K562 (cell line): ENCODE data around the gene CDK14.

ENCODE experiments used
- ELF4 ChIP-seq: fragments of 450-650 bp; formaldehyde crosslinking; IDR thresholded peaks from 2 replicates; pipeline ENCODE4 v1.4.0; 2022; ENCODE audit warnings: missing genetic modification characterization
- GABPA ChIP-seq: fragments of 200-800 bp; sonication (Bioruptor generic); conservative IDR thresholded peaks from 2 replicates; pipeline ENCODE4 v1.6.1; 2016; ENCODE audit warnings: low read depth, missing genetic modification characterization, missing compliant biosample characterization
- L3MBTL2 ChIP-seq: fragments of 450-650 bp; IDR thresholded peaks from 2 replicates; pipeline ENCODE4 v1.6.1; 2016; ENCODE audit warnings: mild to moderate bottlenecking, moderate library complexity
- NRF1 ChIP-seq, 2 experiments: fragments of 450-650 bp; IDR thresholded peaks in 1 of 2; conservative IDR thresholded peaks in 1 of 2; 2 replicates each; pipeline ENCODE4 v1.6.1; 2014; ENCODE audit warnings: mild to moderate bottlenecking in 2 of 2
- POLR2A ChIP-seq: fragments of 450-650 bp; conservative IDR thresholded peaks from 2 replicates; pipeline ENCODE4 v1.6.1; 2016
- SAFB2 ChIP-seq: fragments of 200-400 bp; formaldehyde crosslinking; IDR thresholded peaks from 2 replicates; pipeline ENCODE4 v1.6.1; 2018; ENCODE audit warnings: borderline replicate concordance, low read length, low read depth, moderate library complexity; ENCODE audit not compliant: severe bottlenecking
- SIN3A ChIP-seq, 2 experiments: fragments of 150-350 bp in 1 of 2; IDR thresholded peaks; 2 replicates each; pipeline ENCODE4 v1.6.1; 2011 to 2016; ENCODE audit warnings: borderline replicate concordance in 2 of 2, low read depth in 2 of 2, low read length in 2 of 2, mild to moderate bottlenecking in 2 of 2, moderate library complexity in 2 of 2; ENCODE audit not compliant: control insufficient read depth in 1 of 2
- SP1 ChIP-seq: sonication (generic); formaldehyde crosslinking; IDR thresholded peaks from 2 replicates; pipeline ENCODE4 v1.8.1; 2022; ENCODE audit warnings: mild to moderate bottlenecking, missing genetic modification reagents
- SPI1 ChIP-seq: IDR thresholded peaks from 2 replicates; pipeline ENCODE4 v1.6.1; 2011; ENCODE audit warnings: low read depth, low read length, control low read depth, borderline replicate concordance
- ZKSCAN1 ChIP-seq: fragments of 150-350 bp; IDR thresholded peaks from 2 replicates; pipeline ENCODE4 v1.6.1; 2016; ENCODE audit warnings: low read depth, low read length
- ZNF232 ChIP-seq: sonication (generic); formaldehyde crosslinking; IDR thresholded peaks from 2 replicates; pipeline ENCODE4 v1.8.0; 2022; ENCODE audit warnings: mild to moderate bottlenecking, missing genetic modification reagents
- TF ChIP-seq, protein P1 (sequence below), 3 experiments: IDR thresholded peaks in 2 of 3; conservative IDR thresholded peaks in 1 of 3; 2 replicates each; pipeline ENCODE4 v1.5.1; 2011 to 2012; ENCODE audit warnings: low read length in 3 of 3, mild to moderate bottlenecking in 3 of 3, control low read depth in 2 of 3, improper control_type of control experiment in 1 of 3, inconsistent platforms in 1 of 3, low read depth in 1 of 3, mixed read lengths in 1 of 3, moderate library complexity in 1 of 3; ENCODE audit not compliant: insufficient read depth in 2 of 3
- TF ChIP-seq, protein P2 (sequence below): fragments of 450-650 bp; formaldehyde crosslinking; conservative IDR thresholded peaks from 2 replicates; pipeline ENCODE4 v1.4.0; 2022; ENCODE audit warnings: mild to moderate bottlenecking, missing genetic modification characterization

- no peak for TF ChIP-seq SPI1
- TF ChIP-seq ZKSCAN1 = no peak
- TF ChIP-seq, protein P1, sequence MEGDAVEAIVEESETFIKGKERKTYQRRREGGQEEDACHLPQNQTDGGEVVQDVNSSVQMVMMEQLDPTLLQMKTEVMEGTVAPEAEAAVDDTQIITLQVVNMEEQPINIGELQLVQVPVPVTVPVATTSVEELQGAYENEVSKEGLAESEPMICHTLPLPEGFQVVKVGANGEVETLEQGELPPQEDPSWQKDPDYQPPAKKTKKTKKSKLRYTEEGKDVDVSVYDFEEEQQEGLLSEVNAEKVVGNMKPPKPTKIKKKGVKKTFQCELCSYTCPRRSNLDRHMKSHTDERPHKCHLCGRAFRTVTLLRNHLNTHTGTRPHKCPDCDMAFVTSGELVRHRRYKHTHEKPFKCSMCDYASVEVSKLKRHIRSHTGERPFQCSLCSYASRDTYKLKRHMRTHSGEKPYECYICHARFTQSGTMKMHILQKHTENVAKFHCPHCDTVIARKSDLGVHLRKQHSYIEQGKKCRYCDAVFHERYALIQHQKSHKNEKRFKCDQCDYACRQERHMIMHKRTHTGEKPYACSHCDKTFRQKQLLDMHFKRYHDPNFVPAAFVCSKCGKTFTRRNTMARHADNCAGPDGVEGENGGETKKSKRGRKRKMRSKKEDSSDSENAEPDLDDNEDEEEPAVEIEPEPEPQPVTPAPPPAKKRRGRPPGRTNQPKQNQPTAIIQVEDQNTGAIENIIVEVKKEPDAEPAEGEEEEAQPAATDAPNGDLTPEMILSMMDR (IDR thresholded peaks at IDR 0.05 in 2 of 3, conservative IDR thresholded peaks at IDR 0.05 in 1 of 3; ENCODE audit: insufficient read depth in 2 of 3, low read depth in 1 of 3, low read length in 3 of 3) = no peak
- no peak for TF ChIP-seq SAFB2
- TF ChIP-seq NRF1 (conservative IDR thresholded peaks at IDR 0.05 in 1 of 2, IDR thresholded peaks at IDR 0.05 in 1 of 2) = no peak
- no peak for TF ChIP-seq ELF4
- TF ChIP-seq POLR2A = no peak
- TF ChIP-seq GABPA (tag) = no peak
- no peak for TF ChIP-seq SP1
- no peak for TF ChIP-seq L3MBTL2
- TF ChIP-seq SIN3A (IDR thresholded peaks at IDR 0.05; ENCODE audit: borderline replicate concordance in 2 of 2, control insufficient read depth in 1 of 2, low read depth in 2 of 2, low read length in 2 of 2) = no peak
- no peak for TF ChIP-seq ZNF232
- TF ChIP-seq, protein P2, sequence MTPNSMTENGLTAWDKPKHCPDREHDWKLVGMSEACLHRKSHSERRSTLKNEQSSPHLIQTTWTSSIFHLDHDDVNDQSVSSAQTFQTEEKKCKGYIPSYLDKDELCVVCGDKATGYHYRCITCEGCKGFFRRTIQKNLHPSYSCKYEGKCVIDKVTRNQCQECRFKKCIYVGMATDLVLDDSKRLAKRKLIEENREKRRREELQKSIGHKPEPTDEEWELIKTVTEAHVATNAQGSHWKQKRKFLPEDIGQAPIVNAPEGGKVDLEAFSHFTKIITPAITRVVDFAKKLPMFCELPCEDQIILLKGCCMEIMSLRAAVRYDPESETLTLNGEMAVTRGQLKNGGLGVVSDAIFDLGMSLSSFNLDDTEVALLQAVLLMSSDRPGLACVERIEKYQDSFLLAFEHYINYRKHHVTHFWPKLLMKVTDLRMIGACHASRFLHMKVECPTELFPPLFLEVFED (CRISPR knock-in tag) = no peak
Measured at GRCh38 chr7:90968871-90969270, 372.8 kb downstream of the CDK14 start.
